ENCODE measurements around the gene LY6G5B.

GRCh38 chr6:31681135-31681671 is 11.4 kb downstream of the LY6G5B start:
- TF ChIP-seq CTCF (conservative IDR thresholded peaks at IDR 0.05; ENCODE audit: low read length): no peak
- TF ChIP-seq EZH2phosphoT487 (IDR thresholded peaks at IDR 0.05; ENCODE audit: borderline replicate concordance, low read depth, low read length): no peak
